Gastroesophageal sphincter (tissue), 4 donors: Measurements from ENCODE around the gene NANOGP8. TPM values are rescaled to one million over a fixed set of nuclear protein-coding genes. Genes with fewer than 3 reads are reported as not detected.

Experiments
- ATAC-seq: fragments of 150-250 bp; one replicate; pipeline ENCODE4 v1.9.1; 2016; ENCODE audit warnings: mild to moderate bottlenecking, moderate library complexity
- H3K27ac ChIP-seq, 4 donors: fragments of 200-600 bp; sonication (generic) in 3 of 4; 1 replicate in 3 of 4; 2 replicates in 1 of 4; pipeline ENCODE4 v1.5.1; 2016 to 2019
- H3K27me3 ChIP-seq: fragments of 200-600 bp; sonication (generic); one replicate; pipeline ENCODE4 v1.5.1; 2019
- H3K36me3 ChIP-seq, 2 donors: fragments of 200-600 bp; sonication (generic); one replicate each; pipeline ENCODE4 v1.5.1; 2019; ENCODE audit warnings: control low read depth in 1 of 2
- H3K4me1 ChIP-seq, 3 donors: fragments of 200-600 bp; sonication (generic); 1 replicate in 2 of 3; 2 replicates in 1 of 3; pipeline ENCODE4 v1.5.1; 2016 to 2019; ENCODE audit warnings: control low read depth in 2 of 3
- H3K4me3 ChIP-seq, 2 donors: fragments of 200-600 bp; sonication (generic); one replicate each; pipeline ENCODE4 v1.5.1; 2019; ENCODE audit warnings: mild to moderate bottlenecking in 1 of 2, moderate library complexity in 1 of 2
- H3K9me3 ChIP-seq, 3 donors: fragments of 200-600 bp; sonication (generic); one replicate each; pipeline ENCODE4 v1.5.1; 2017 to 2019; ENCODE audit warnings: control low read depth in 2 of 3
- CTCF ChIP-seq, 4 experiments: fragments of 200-600 bp in 2 of 4; fragments of 450-650 bp in 2 of 4; sonication (generic) in 1 of 4; IDR thresholded peaks; one replicate each; pipeline ENCODE4 v1.5.1; 2017 to 2019; ENCODE audit warnings: antibody characterized with exemption in 4 of 4, mild to moderate bottlenecking in 2 of 4, moderate library complexity in 2 of 4
- EP300 ChIP-seq: sonication (generic); formaldehyde crosslinking; IDR thresholded peaks from one replicate; pipeline ENCODE4 v1.6.1; 2017; ENCODE audit warnings: antibody characterized with exemption, mild to moderate bottlenecking
- POLR2A ChIP-seq, 2 donors: fragments of 450-650 bp; IDR thresholded peaks; one replicate each; pipeline ENCODE4 v1.6.1; 2017; ENCODE audit warnings: antibody characterized with exemption in 2 of 2, mild to moderate bottlenecking in 2 of 2, moderate library complexity in 1 of 2
- POLR2AphosphoS5 ChIP-seq: sonication (generic); formaldehyde crosslinking; IDR thresholded peaks from one replicate; pipeline ENCODE4 v1.6.1; 2017; ENCODE audit warnings: antibody characterized with exemption
- WGBS, 2 donors: methylation state at CpG; one replicate each; pipeline ENCODE4 v1.1.5; 2018; ENCODE audit warnings: low coverage in 1 of 2; 5-methylcytosine and 5-hydroxymethylcytosine counted together
- total RNA-seq, 4 donors: library from RNA; depleted of rRNA; stranded (reverse); fragments of >200 nt; gene quantifications; one replicate each; pipeline ENCODE4 v1.1.0, GENCODE V29; 2016

Gene NANOGP8
- total RNA-seq, 4 donors from 2014 or later = 4.0 TPM; not detected in 3

DNA sequence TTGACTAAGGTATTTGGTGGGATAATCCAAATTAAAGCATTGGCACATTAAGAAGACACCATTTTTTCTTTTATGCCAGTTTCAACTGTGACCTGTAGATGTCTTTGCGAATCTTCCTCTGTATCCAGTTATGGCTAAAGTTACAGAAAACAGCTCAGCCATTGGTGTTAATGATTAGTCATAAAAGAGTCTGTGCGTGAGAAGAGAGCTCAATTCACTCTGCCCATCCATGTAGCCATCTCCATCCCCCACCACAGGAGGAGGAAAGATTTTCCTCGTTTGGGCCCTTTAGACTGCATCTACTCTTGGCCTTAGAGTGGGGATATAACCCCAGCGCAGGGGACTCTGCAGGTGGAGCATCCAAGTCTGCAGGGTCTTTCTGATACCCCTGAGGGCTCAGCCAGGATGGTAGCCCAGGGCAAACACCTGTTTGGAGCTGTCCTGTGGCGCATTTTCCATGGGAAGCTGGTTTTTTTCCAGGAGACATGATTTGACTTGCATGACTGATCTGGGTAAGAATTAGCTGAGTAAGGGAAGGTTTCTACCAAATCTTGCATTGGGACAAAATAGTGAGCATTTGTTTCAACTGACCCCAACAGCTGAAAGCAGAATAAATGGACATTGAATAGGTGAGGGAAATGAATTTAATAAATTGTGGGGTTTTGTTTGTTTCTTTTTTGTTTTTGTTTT lies 29.5 kb downstream of the NANOGP8 start:
- WGBS, 2 donors = 87 to 92% methylated on average over 2 to 4 of the region's 5 CpGs
- Histone ChIP-seq H3K4me3 (no peak overlapping the region), H3K36me3 (no peaks in the 10 kb centered on the region), H3K27ac (no peak overlapping the region), H3K27me3 (no peaks in the 10 kb centered on the region), H3K4me1 (no peaks in the 10 kb centered on the region), H3K9me3 (no peaks in the 10 kb centered on the region)
- ATAC-seq = no peak
- TF ChIP-seq EP300 (no peak), CTCF (IDR thresholded peaks at IDR 0.05) (no peak), POLR2AphosphoS5 (no peak), POLR2A (IDR thresholded peaks at IDR 0.05) (no peak)

DNA sequence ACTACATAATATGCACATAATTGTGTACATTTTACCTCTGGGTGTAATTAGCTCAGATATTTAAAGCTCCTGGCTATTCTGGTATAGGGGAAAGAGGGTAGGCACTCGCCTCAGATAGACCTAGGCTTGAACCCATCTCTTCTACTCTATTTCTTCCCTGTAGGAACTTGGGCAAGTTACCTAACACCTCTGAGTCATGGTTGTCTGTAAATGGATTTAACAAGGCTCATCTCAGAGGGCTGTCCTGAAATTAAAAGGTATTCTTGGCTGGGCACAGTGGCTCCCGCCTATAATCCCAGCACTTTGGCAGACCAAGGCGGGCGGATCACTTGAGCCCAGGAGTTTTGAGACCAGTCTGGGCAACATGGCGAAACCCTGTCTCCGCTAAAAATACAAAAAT lies 30.7 kb downstream of the NANOGP8 start:
- no peak overlapping the region for H3K27ac ChIP-seq
- ATAC-seq = no peak
- H3K36me3 ChIP-seq = no peaks in the 10 kb centered on the region
- no peak for TF ChIP-seq CTCF (IDR thresholded peaks at IDR 0.05)
- TF ChIP-seq POLR2AphosphoS5 = no peak
- no peak for TF ChIP-seq EP300
- TF ChIP-seq POLR2A (IDR thresholded peaks at IDR 0.05) = no peak
- H3K27me3 ChIP-seq = no peaks in the 10 kb centered on the region
- H3K4me3 ChIP-seq = no peak overlapping the region
- H3K4me1 ChIP-seq = no peaks in the 10 kb centered on the region
- no peaks in the 10 kb centered on the region for H3K9me3 ChIP-seq
- WGBS, 2 donors = 100% methylated on average over 4 of the region's 6 CpGs; no CpG with 5 or more reads in 1 of the 2 donors

- Histone ChIP-seq H3K27ac (no peak overlapping the region), H3K27me3 (no peaks in the 10 kb centered on the region), H3K4me3 (no peak overlapping the region), H3K9me3 (no peaks in the 10 kb centered on the region), H3K4me1 (no peaks in the 10 kb centered on the region), H3K36me3 (no peaks in the 10 kb centered on the region)
- no peak for ATAC-seq
- TF ChIP-seq POLR2A (IDR thresholded peaks at IDR 0.05) (no peak), POLR2AphosphoS5 (no peak), EP300 (no peak), CTCF (IDR thresholded peaks at IDR 0.05) (no peak)
Observed at GRCh38 chr15:35047996-35048395, 37.1 kb downstream of the NANOGP8 start.

- Histone ChIP-seq H3K27ac (no peak overlapping the region), H3K36me3 (no peaks in the 10 kb centered on the region), H3K4me3 (no peak overlapping the region), H3K4me1 (no peaks in the 10 kb centered on the region), H3K27me3 (no peaks in the 10 kb centered on the region), H3K9me3 (no peaks in the 10 kb centered on the region)
- no peak for ATAC-seq
- 61 to 69% methylated on average over 1 of the region's 1 CpG for WGBS, 2 donors
- TF ChIP-seq POLR2AphosphoS5 (no peak), EP300 (no peak), CTCF (IDR thresholded peaks at IDR 0.05) (no peak), POLR2A (IDR thresholded peaks at IDR 0.05) (no peak)
Observed at GRCh38 chr15:35047528-35047927, 37.6 kb downstream of the NANOGP8 start.

GRCh38 chr15:35043373-35044095 lies 41.6 kb downstream of the NANOGP8 start:
- no peaks in the 10 kb centered on the region for H3K27me3 ChIP-seq
- ATAC-seq = no peak
- WGBS, 2 donors = 46 to 69% methylated on average over 2 of the region's 2 CpGs
- H3K4me3 ChIP-seq = no peak overlapping the region
- H3K4me1 ChIP-seq = no peaks in the 10 kb centered on the region
- H3K9me3 ChIP-seq = no peaks in the 10 kb centered on the region
- H3K27ac ChIP-seq = no peak overlapping the region
- no peaks in the 10 kb centered on the region for H3K36me3 ChIP-seq
- no peak for TF ChIP-seq POLR2A (IDR thresholded peaks at IDR 0.05)
- TF ChIP-seq POLR2AphosphoS5 = no peak
- TF ChIP-seq EP300 = no peak
- TF ChIP-seq CTCF (IDR thresholded peaks at IDR 0.05) = no peak
